Fibroblast of mammary gland (primary cell): ENCODE results near the gene NEURL1.
"Not testable (repeated sequence)": the region's sequence is repeated elsewhere in the genome, so short reads cannot be mapped to it uniquely, and the experiment has no call there.

ENCODE experiments used
- DNase-seq: peaks from one replicate; pipeline ENCODE4 v3.0.0-alpha.2; 2010; ENCODE audit warnings: low read depth
- H3K4me3 ChIP-seq: 2 replicates; pipeline ENCODE4 v1.5.1; 2011; ENCODE audit warnings: low read depth, mild to moderate bottlenecking, low read length, moderate library complexity; ENCODE audit not compliant: control insufficient read depth
- TF ChIP-seq, protein P1 (sequence below): conservative IDR thresholded peaks from 2 replicates; pipeline ENCODE4 v1.5.1; 2011; ENCODE audit warnings: low read depth, low read length, inconsistent platforms; ENCODE audit not compliant: control insufficient read depth, insufficient read depth

Gene NEURL1

DNA sequence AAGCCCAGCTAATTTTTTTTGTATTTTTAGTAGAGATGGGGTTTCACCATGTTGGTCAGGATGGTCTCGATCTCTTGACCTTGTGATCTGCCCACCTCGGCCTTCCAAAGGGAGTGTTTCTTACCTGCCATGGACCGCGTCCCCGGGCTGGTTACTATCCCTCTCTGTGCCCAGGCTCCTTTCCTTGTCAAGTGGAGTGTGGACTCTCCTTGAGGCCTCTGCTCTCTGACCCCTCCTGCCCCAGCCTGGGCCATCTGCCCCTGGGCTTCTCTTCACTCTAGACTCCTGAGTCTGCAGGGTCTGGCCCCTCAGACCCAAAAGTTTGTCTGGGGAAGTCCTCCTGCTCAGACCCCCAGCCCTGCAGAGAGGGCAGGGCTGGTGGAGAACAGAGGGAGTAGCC lies 20.7 kb downstream of the NEURL1 start:
- no peak for DNase-seq
- TF ChIP-seq, protein P1, sequence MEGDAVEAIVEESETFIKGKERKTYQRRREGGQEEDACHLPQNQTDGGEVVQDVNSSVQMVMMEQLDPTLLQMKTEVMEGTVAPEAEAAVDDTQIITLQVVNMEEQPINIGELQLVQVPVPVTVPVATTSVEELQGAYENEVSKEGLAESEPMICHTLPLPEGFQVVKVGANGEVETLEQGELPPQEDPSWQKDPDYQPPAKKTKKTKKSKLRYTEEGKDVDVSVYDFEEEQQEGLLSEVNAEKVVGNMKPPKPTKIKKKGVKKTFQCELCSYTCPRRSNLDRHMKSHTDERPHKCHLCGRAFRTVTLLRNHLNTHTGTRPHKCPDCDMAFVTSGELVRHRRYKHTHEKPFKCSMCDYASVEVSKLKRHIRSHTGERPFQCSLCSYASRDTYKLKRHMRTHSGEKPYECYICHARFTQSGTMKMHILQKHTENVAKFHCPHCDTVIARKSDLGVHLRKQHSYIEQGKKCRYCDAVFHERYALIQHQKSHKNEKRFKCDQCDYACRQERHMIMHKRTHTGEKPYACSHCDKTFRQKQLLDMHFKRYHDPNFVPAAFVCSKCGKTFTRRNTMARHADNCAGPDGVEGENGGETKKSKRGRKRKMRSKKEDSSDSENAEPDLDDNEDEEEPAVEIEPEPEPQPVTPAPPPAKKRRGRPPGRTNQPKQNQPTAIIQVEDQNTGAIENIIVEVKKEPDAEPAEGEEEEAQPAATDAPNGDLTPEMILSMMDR, result no peak
- no peak overlapping the region for H3K4me3 ChIP-seq

- TF ChIP-seq, protein P1, result no peak
- DNase-seq, result no peak
- H3K4me3 ChIP-seq, result no peak overlapping the region
These were observed 24.0 kb downstream of the NEURL1 start for GRCh38 chr10:103517234-103518085.

DNA sequence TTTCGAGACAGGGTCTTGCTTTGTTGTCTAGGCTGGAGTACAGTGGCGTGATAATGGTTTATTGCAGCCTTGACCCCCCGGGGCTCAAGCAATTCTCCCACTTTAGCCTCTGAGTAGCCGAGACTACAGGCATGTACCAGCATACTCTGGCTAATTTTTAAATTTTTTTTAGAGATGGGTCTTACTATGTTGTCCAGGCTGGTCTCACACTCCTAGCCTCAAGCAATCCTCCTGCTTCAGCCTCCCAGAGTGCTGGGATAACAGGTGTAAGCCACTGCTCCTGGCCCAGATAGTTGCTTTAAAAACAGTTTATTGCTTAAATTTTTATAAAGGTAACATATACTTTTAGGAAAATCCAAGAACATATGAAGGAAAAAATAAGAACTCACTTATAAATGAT lies 26.3 kb downstream of the NEURL1 start:
- DNase-seq, result no peak
- TF ChIP-seq, protein P1, result no peak
- no peak overlapping the region for H3K4me3 ChIP-seq

- DNase-seq, H3K4me3 ChIP-seq: not testable (repeated sequence)
These were observed 28.5 kb downstream of the NEURL1 start for GRCh38 chr10:103522006-103522405.

- H3K4me3 ChIP-seq, result no peak overlapping the region
- DNase-seq, result no peak
- TF ChIP-seq, protein P1, result no peak
These were observed 30.2 kb downstream of the NEURL1 start for GRCh38 chr10:103523683-103524082.

DNA sequence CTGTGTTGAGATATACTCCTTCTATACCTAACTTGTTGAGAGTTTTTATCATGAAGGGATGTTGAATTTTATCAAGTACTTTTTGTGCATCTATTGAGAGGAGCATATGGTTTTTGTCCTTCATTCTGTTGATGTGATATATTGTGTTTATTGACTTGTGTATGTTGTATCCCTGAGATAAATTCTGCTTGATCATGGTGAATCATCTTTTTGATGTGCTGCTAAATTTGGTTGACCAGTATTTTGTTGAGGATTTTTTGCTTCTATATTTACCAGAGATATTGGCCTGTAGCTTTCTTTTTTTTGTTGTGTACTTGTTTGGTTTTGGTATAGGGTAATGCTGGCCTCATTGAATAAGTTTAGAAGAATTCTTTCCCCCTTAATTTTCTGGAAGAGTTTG lies 32.4 kb downstream of the NEURL1 start:
- DNase-seq, result no peak
- TF ChIP-seq, protein P1, result no peak
- no peak overlapping the region for H3K4me3 ChIP-seq

- not testable (repeated sequence) for H3K4me3 ChIP-seq
- DNase-seq, result peak; percentile 43
These were observed 34.0 kb downstream of the NEURL1 start for GRCh38 chr10:103527476-103527875.

DNA sequence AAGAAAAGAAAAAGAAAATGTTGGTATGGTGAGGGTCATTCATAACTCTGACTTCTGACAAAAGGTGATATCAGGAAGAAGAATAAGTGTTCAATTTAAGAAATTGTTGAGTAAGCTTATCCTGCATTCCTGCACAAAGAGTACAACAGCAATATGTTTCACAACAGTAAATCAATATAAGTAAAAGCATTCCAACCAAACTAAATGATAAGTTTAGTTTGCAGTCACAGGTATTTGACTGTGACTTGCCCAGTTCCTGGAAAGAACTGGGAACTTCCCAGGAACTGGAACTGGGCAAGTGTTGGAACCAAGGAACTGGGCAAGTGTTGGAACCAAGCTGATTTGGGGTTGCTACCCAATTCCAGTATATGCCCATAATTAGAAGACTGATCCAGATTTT lies 35.0 kb downstream of the NEURL1 start:
- DNase-seq, result no peak
- no peak overlapping the region for H3K4me3 ChIP-seq
- TF ChIP-seq, protein P1, result no peak
